ENCODE measurements around the gene SLC25A31. TPM values are rescaled to one million over a fixed set of nuclear protein-coding genes. Genes with fewer than 3 reads are reported as not detected.

Gene SLC25A31
- total and polyA plus RNA-seq, 10 of the 15 experiments (the other 5 are each of a cell fraction or from before 2014, with no cell fraction given) = not detected

- no peak for TF ChIP-seq ZNF592 (IDR thresholded peaks at IDR 0.05)
- 0 out of 2 replicates have a peak, but pooled peaks have one; percentile 24 for TF ChIP-seq ZBTB40 (IDR thresholded peaks at IDR 0.05; ENCODE audit: borderline replicate concordance)
- TF ChIP-seq ZNF384 (IDR thresholded peaks at IDR 0.05; ENCODE audit: borderline replicate concordance, low read depth, low read length) = peak; percentile 57; the same call in 1 of the 2 replicates
- TF ChIP-seq CTCF (IDR thresholded peaks at IDR 0.05 in 2 of 3, conservative IDR thresholded peaks at IDR 0.05 in 1 of 3; ENCODE audit: control insufficient read depth in 2 of 3, extremely low read depth in 1 of 3, insufficient read depth in 1 of 3, low read depth in 3 of 3, low read length in 3 of 3) = peak; percentile 44 to 73 (median 58); a peak in 5 of 6 replicates
- no peak for TF ChIP-seq ZSCAN29 (IDR thresholded peaks at IDR 0.05)
Measured at GRCh38 chr4:127732623-127733328, 2.6 kb downstream of the SLC25A31 start (continued).

Data from GM12878 (cell line).